Esophagus squamous epithelium (tissue), 5 donors: ENCODE measurements around the gene ADD1. TPM values are rescaled to one million over a fixed set of nuclear protein-coding genes. Genes with fewer than 3 reads are reported as not detected.

Experiments
- DNase-seq: peaks from one replicate; lab custom pipeline; 2025; lab: John Stamatoyannopoulos, UW
- H3K27ac ChIP-seq, 4 donors: fragments of 200-600 bp; sonication (generic); one replicate each; pipeline ENCODE4 v1.5.1; 2016 to 2019; ENCODE audit warnings: mild to moderate bottlenecking in 1 of 4
- H3K27me3 ChIP-seq, 4 donors: fragments of 200-600 bp; sonication (generic); 1 replicate in 3 of 4; 2 replicates in 1 of 4; pipeline versions ENCODE4 v1.5.1 to v1.6.0; 2017 to 2021; ENCODE audit warnings: antibody characterized with exemption in 1 of 4
- H3K36me3 ChIP-seq, 3 donors: fragments of 200-600 bp; sonication (generic); one replicate each; pipeline ENCODE4 v1.5.1; 2016 to 2019
- H3K4me1 ChIP-seq, 3 donors: fragments of 200-600 bp; sonication (generic); one replicate each; pipeline ENCODE4 v1.5.1; 2017 to 2019
- H3K4me3 ChIP-seq, 4 donors: fragments of 200-600 bp; sonication (generic); 1 replicate in 3 of 4; 2 replicates in 1 of 4; pipeline ENCODE4 v1.5.1; 2016 to 2019; ENCODE audit warnings: mild to moderate bottlenecking in 2 of 4, moderate library complexity in 1 of 4
- H3K9me3 ChIP-seq, 3 donors: fragments of 200-600 bp; sonication (generic); one replicate each; pipeline ENCODE4 v1.5.1; 2016 to 2019
- POLR2A ChIP-seq, 4 donors: fragments of 450-650 bp; IDR thresholded peaks; one replicate each; pipeline ENCODE4 v1.6.1; 2017; ENCODE audit warnings: antibody characterized with exemption in 4 of 4, mild to moderate bottlenecking in 4 of 4, moderate library complexity in 3 of 4
- WGBS, 2 donors: methylation state at CpG; one replicate each; pipeline ENCODE4 v1.1.5; 2018; 5-methylcytosine and 5-hydroxymethylcytosine counted together
- intact Hi-C: fragments of 100-400 bp; cut with DNase I; formaldehyde crosslinking; loops from one replicate; pipeline ENCODE4 v1.15.0; 2022
- total RNA-seq, 4 donors: library from RNA; depleted of rRNA; stranded (reverse); fragments of >200 nt; gene quantifications; one replicate each; pipeline ENCODE4 v1.1.0, GENCODE V29; 2016
- TF ChIP-seq, protein P1 (sequence below), 6 experiments: fragments of 450-650 bp in 4 of 6; fragments of 200-600 bp in 2 of 6; sonication (generic) in 2 of 6; IDR thresholded peaks; one replicate each; pipeline ENCODE4 v1.5.1; 2016 to 2019; ENCODE audit warnings: antibody characterized with exemption in 6 of 6, mild to moderate bottlenecking in 4 of 6, moderate library complexity in 4 of 6
- donor health status: DM: yes; HTN: yes; CAD: no.

ADD1 gene
- total RNA-seq, 4 donors from 2014 or later, result 81.7 to 144 (median 103) TPM

DNA sequence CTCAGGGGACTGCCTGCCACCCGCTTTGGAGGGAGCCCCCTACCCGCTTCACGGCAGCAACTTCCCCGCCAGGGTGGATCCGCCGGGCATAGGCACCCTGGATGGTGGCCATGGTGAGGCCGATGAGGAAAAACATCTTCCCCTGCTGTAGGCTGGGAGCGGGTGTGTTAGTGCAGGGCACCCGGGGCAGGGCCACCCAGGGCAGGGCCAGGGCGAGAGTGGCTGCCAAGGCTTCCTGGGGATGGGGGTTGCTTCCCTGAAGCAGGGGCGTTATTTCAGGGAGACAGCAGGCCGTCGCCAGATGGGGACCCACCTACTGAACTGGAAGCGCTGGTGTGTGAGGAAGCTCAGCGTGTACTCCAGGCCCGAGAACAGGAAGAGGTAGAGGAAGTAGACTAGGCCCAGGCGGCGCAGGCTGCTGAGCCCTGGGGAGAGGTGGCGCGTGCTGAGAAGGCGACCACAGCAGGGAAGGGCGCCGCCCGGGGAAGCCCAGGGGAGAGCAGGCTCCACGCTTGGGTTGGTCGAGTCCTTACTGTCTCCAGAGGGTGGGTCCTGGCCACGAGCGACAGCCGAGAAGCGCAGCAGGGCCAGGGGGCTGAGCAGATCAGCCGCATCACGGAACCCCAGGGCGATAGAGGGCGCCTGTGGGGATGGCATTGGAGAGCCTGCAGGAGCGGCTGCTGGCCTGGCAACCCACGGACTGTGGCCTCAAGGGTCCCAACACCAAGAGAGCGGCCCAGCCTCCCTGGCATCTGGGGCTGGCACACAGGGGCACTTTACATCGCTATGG is 88.1 kb downstream of the ADD1 start:
- peak overlapping the region; percentile 39 to 98 (median 94) for H3K27ac ChIP-seq

DNA sequence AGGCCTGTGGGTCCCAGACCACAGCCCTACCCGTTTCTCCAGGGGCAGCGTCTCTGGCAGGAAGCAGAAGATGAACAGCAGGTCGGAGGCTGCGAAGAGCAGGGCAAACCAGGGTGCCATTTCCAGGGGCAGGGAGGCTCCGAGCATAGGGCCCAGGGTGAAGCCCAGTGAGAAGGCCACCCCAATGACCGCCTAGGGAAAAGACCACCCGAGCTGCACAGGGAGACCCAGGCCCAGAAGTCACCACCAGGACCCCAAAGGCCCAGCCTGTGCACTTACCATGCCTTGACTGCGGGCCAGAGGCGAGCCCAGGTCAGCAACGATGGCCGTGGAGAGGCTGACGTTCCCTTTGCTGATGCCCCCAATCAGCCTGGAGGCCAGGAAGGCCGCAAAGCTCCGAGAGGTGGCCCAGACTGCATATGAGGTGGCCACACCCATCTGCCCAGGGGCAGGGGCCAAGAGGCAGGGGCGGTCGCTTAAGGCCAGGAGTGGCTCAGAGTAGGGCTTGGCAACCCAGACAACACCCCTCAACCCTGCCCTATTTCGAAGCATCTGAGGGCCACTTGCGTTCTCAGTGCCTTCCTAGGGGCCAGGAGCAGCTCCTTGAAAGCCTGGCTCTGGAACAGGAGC is 88.8 kb downstream of the ADD1 start:
- H3K27ac ChIP-seq, result peak overlapping the region; percentile 93 to 98 (median 95)
- WGBS, 2 donors, result 30 to 80% methylated on average over 2 to 4 of the region's 18 CpGs
- peak overlapping the region in 2 of 4 donors; percentile 93 to 97 for H3K4me3 ChIP-seq
- no peaks in the 10 kb centered on the region for H3K9me3 ChIP-seq
- peaks cover 32 to 63% (median 49%) of the 10 kb centered on the region in 3 donors for H3K4me1 ChIP-seq
- no peak for TF ChIP-seq POLR2A (IDR thresholded peaks at IDR 0.05)
- TF ChIP-seq, protein P1, sequence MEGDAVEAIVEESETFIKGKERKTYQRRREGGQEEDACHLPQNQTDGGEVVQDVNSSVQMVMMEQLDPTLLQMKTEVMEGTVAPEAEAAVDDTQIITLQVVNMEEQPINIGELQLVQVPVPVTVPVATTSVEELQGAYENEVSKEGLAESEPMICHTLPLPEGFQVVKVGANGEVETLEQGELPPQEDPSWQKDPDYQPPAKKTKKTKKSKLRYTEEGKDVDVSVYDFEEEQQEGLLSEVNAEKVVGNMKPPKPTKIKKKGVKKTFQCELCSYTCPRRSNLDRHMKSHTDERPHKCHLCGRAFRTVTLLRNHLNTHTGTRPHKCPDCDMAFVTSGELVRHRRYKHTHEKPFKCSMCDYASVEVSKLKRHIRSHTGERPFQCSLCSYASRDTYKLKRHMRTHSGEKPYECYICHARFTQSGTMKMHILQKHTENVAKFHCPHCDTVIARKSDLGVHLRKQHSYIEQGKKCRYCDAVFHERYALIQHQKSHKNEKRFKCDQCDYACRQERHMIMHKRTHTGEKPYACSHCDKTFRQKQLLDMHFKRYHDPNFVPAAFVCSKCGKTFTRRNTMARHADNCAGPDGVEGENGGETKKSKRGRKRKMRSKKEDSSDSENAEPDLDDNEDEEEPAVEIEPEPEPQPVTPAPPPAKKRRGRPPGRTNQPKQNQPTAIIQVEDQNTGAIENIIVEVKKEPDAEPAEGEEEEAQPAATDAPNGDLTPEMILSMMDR (IDR thresholded peaks at IDR 0.05), result no peak
- H3K36me3 ChIP-seq, result peaks cover 8 to 49% (median 26%) of the 10 kb centered on the region in 3 donors
- no peaks in the 10 kb centered on the region for H3K27me3 ChIP-seq
- intact Hi-C loops, result no loop called here
- DNase-seq, result no peak

More for the DNA sequence above, 88.1 kb downstream of the ADD1 start:
- no peak for TF ChIP-seq POLR2A (IDR thresholded peaks at IDR 0.05)
- TF ChIP-seq, protein P1 (IDR thresholded peaks at IDR 0.05), result no peak
- H3K27me3 ChIP-seq, result no peaks in the 10 kb centered on the region
- H3K4me3 ChIP-seq, result peak overlapping the region in 2 of 4 donors; percentile 7 to 34
- WGBS, 2 donors, result 50 to 79% methylated on average over 4 to 22 of the region's 38 CpGs
- no peaks in the 10 kb centered on the region for H3K9me3 ChIP-seq
- peak; percentile 39 for DNase-seq
- peaks cover 25 to 55% (median 44%) of the 10 kb centered on the region in 3 donors for H3K4me1 ChIP-seq
- intact Hi-C loops, result no loop called here
- peaks cover 10 to 55% (median 34%) of the 10 kb centered on the region in 3 donors for H3K36me3 ChIP-seq

GRCh38 chr4:2932951-2933565 is 89.4 kb downstream of the ADD1 start:
- H3K4me3 ChIP-seq, result peak overlapping the region in 3 of 4 donors; percentile 86 to 97 (median 93)
- H3K27ac ChIP-seq, result peak overlapping the region; percentile 93 to 98 (median 95)
- DNase-seq, result no peak
- 40% methylated on average over 3 of the region's 15 CpGs; no CpG with 5 or more reads in 1 of the 2 donors for WGBS, 2 donors
- H3K36me3 ChIP-seq, result peaks cover 8 to 49% (median 23%) of the 10 kb centered on the region in 3 donors
- no peak for TF ChIP-seq POLR2A (IDR thresholded peaks at IDR 0.05)
- TF ChIP-seq, protein P1 (IDR thresholded peaks at IDR 0.05), result no peak
- peaks cover 35 to 69% (median 49%) of the 10 kb centered on the region in 3 donors for H3K4me1 ChIP-seq
- H3K27me3 ChIP-seq, result no peaks in the 10 kb centered on the region
- no peaks in the 10 kb centered on the region for H3K9me3 ChIP-seq
- intact Hi-C loops, result no loop called here

GRCh38 chr4:2933566-2934076 is 90.0 kb downstream of the ADD1 start:
- Histone ChIP-seq H3K4me1 (peaks cover 35 to 71% (median 49%) of the 10 kb centered on the region in 3 donors), H3K27me3 (no peaks in the 10 kb centered on the region), H3K36me3 (peaks cover 3 to 49% (median 21%) of the 10 kb centered on the region in 3 donors), H3K9me3 (no peaks in the 10 kb centered on the region), H3K27ac (peak overlapping the region; percentile 93 to 98 (median 95)), H3K4me3 (peak overlapping the region; percentile 86 to 97 (median 91))
- intact Hi-C loops, result no loop called here
- TF ChIP-seq, protein P1 (IDR thresholded peaks at IDR 0.05), result no peak
- TF ChIP-seq POLR2A (IDR thresholded peaks at IDR 0.05), result no peak
- 20 to 100% methylated on average over 1 to 2 of the region's 31 CpGs for WGBS, 2 donors
- DNase-seq, result no peak
